ENCODE data around the gene ADCY2. TPM values are rescaled to one million over a fixed set of nuclear protein-coding genes. Genes with fewer than 3 reads are reported as not detected.

The ADCY2 gene
- total RNA-seq, 1 experiment from 2014 or later, result 31.3 TPM

GRCh38 chr5:7516253-7516652, 120.3 kb downstream of the ADCY2 start:
- Histone ChIP-seq H2BK5ac (ENCODE audit: insufficient read length, low read length) (no peak overlapping the region), H3K27me3 (ENCODE audit: insufficient read depth, low read length) (no peaks in the 10 kb centered on the region), H4K8ac (replicated peaks; ENCODE audit: insufficient read length, low read depth, low read length) (no peak overlapping the region), H3K4me2 (ENCODE audit: insufficient read depth, insufficient read length, low read length) (no peak overlapping the region), H4K91ac (ENCODE audit: insufficient read length, low read depth, low read length) (no peak overlapping the region), H4K20me1 (ENCODE audit: control insufficient read depth, insufficient read depth, insufficient read length) (no peaks in the 10 kb centered on the region), H3K79me2 (ENCODE audit: insufficient read depth, low read length) (peaks cover 2% of the 10 kb centered on the region; the same call in 1 of the 2 replicates), H3K27ac (ENCODE audit: insufficient read length, low read depth, low read length) (no peak overlapping the region), H3K14ac (ENCODE audit: insufficient read depth, low read length) (no peak overlapping the region), H3K18ac (ENCODE audit: insufficient read length, low read depth, low read length) (no peak overlapping the region), H3K4me1 (ENCODE audit: insufficient read depth, low read length) (peaks cover 12% of the 10 kb centered on the region), H3T11ph (ENCODE audit: low read length) (no peak overlapping the region), H3K23ac (ENCODE audit: insufficient read length, low read depth, low read length) (no peak overlapping the region), H2AFZ (ENCODE audit: low read length) (no peak overlapping the region), H3K23me2 (ENCODE audit: insufficient read length, low read depth, low read length, poor library complexity, severe bottlenecking) (no peaks in the 10 kb centered on the region), H2BK120ac (ENCODE audit: low read depth, low read length, poor library complexity, severe bottlenecking) (no peak overlapping the region), H3K9me3 (ENCODE audit: control insufficient read depth, low read depth, low read length) (no peaks in the 10 kb centered on the region), H2AK5ac (ENCODE audit: insufficient read length, low read length) (no peak overlapping the region), H2BK12ac (ENCODE audit: insufficient read length, low read depth, low read length) (no peak overlapping the region), H2BK15ac (ENCODE audit: low read depth, low read length) (no peak overlapping the region), H3K9ac (ENCODE audit: extremely low read depth, insufficient read length, low read length) (no peak overlapping the region), H2BK20ac (ENCODE audit: low read depth, low read length, poor library complexity, severe bottlenecking) (no peak overlapping the region), H3K79me1 (ENCODE audit: insufficient read depth, low read depth, low read length, poor library complexity, severe bottlenecking) (no peaks in the 10 kb centered on the region), H3K4ac (ENCODE audit: low read depth, low read length) (no peak overlapping the region), H4K5ac (ENCODE audit: insufficient read length, low read depth, low read length) (no peak overlapping the region), H3K56ac (ENCODE audit: insufficient read length, low read depth, low read length) (no peak overlapping the region)
- Mint-ChIP-seq H3K4me1 (peaks cover 24 to 41% of the 10 kb centered on the region in 2 experiments), H3K4me3 (no peak overlapping the region), H3K27ac (no peak overlapping the region; a peak in 1 of 7 replicates), H3K9me3 (no peaks in the 10 kb centered on the region), H3K36me3 (ENCODE audit: insufficient read depth in 1 of 3, low read depth in 3 of 3) (peaks cover 7 to 24% (median 8%) of the 10 kb centered on the region in 3 experiments; a peak in 5 of 7 replicates), H3K27me3 (ENCODE audit: low read depth) (no peaks in the 10 kb centered on the region; the same call in 1 of the 2 replicates)
- no peak for TF ChIP-seq CTCF (conservative IDR thresholded peaks at IDR 0.05)
- WGBS (ENCODE audit: extremely low coverage, insufficient read length, low lambda C conversion rate), result no CpG with 5 or more reads among the region's 2 CpGs
- no peak for DNase-seq

All from H9 (cell line).